Astrocyte of the spinal cord (primary cell): ENCODE measurements around the gene ATXN2.
"Not testable (repeated sequence)": the region's sequence is repeated elsewhere in the genome, so short reads cannot be mapped to it uniquely, and the experiment has no call there.

Experiments
- DNase-seq: peaks from one replicate; pipeline ENCODE4 v3.0.0; 2011; ENCODE audit warnings: low read depth, low spot score
- H3K4me3 ChIP-seq: 2 replicates; pipeline ENCODE4 v1.5.1; 2011; ENCODE audit warnings: low read depth, mild to moderate bottlenecking, low read length, moderate library complexity
- CTCF ChIP-seq: IDR thresholded peaks from 2 replicates; pipeline ENCODE4 v1.5.1; 2012; ENCODE audit warnings: low read depth, mild to moderate bottlenecking, low read length, inconsistent platforms
- in situ Hi-C: cut with HindIII; loops from 2 replicates; pipeline ENCODE4 v1.10.0; 2017; ENCODE audit warnings: low sequenced_read_pairs

ATXN2 gene

GRCh38 chr12:111638556-111638955 lies 39.4 kb upstream of the ATXN2 start:
- no peak overlapping the region for H3K4me3 ChIP-seq
- peak; percentile 42 for DNase-seq
- no peak for TF ChIP-seq CTCF
- in situ Hi-C loops, result no loop called here

GRCh38 chr12:111636209-111636945 lies 37.3 kb upstream of the ATXN2 start:
- TF ChIP-seq CTCF, result no peak
- in situ Hi-C loops, result no loop called here
- DNase-seq, result peak; percentile 64
- H3K4me3 ChIP-seq, result no peak overlapping the region

GRCh38 chr12:111635524-111635923 lies 36.4 kb upstream of the ATXN2 start:
- H3K4me3 ChIP-seq, result no peak overlapping the region
- no peak for TF ChIP-seq CTCF
- peak; percentile 29 for DNase-seq
- in situ Hi-C loops, result no loop called here

GRCh38 chr12:111628505-111629260 lies 29.6 kb upstream of the ATXN2 start:
- no peak for TF ChIP-seq CTCF

GRCh38 chr12:111626230-111626629 lies 27.1 kb upstream of the ATXN2 start:
- no peak overlapping the region for H3K4me3 ChIP-seq
- in situ Hi-C loops, result no loop called here
- TF ChIP-seq CTCF, result no peak
- no peak for DNase-seq

More at GRCh38 chr12:111628505-111629260, 29.6 kb upstream of the ATXN2 start:
- in situ Hi-C loops, result no loop called here
- no peak for DNase-seq
- H3K4me3 ChIP-seq, result no peak overlapping the region

GRCh38 chr12:111624540-111624939 lies 25.4 kb upstream of the ATXN2 start:
- no peak overlapping the region for H3K4me3 ChIP-seq
- TF ChIP-seq CTCF, result no peak
- in situ Hi-C loops, result no loop called here
- DNase-seq, result no peak

- in situ Hi-C loops, H3K4me3 ChIP-seq, DNase-seq: not testable (repeated sequence)
These were observed 18.7 kb upstream of the ATXN2 start for GRCh38 chr12:111617841-111618240.
